ENCODE measurements around the gene CARF. TPM values are rescaled to one million over a fixed set of nuclear protein-coding genes. Genes with fewer than 3 reads are reported as not detected.
"Not testable (repeated sequence)": the region's sequence is repeated elsewhere in the genome, so short reads cannot be mapped to it uniquely, and the experiment has no call there.

The CARF gene
- total RNA-seq, 2 donors from 2014 or later: 10.5 to 25.6 TPM

DNA sequence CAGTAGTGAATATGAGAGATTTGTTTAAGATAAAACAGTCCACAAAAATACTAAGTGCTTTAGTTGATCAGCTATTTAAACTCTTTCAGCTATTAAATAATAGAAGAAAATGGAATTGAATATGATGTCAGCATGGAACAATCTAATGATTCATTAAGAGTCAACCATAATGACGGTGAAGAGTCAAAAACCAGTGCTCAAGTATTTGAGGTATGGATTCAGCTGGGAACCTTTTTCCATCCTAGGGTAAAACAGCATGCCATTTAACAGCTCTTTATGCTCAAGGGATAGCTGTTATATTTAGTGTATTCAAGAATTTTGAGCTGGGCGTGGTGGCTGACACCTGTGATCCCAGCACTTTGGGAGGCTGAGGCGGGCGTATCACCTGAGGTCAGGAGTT lies 29.7 kb downstream of the CARF start:
- no peaks in the 10 kb centered on the region for H3K27me3 ChIP-seq (replicated peaks; ENCODE audit: insufficient read depth)
- TF ChIP-seq CTCF (IDR thresholded peaks at IDR 0.05): no peak
- H3K4me3 ChIP-seq: no peak overlapping the region
- H3K4me1 ChIP-seq (ENCODE audit: control insufficient read depth in 1 of 2, low read depth in 2 of 2): no peaks in the 10 kb centered on the region
- no peaks in the 10 kb centered on the region for H3K9me3 ChIP-seq
- H3K27ac ChIP-seq: no peak overlapping the region
- ATAC-seq (ENCODE audit: insufficient number of reproducible peaks, low FRiP score, low read depth) (no peak), DNase-seq (ENCODE audit: low spot score) (no peak)
- H3K36me3 ChIP-seq: peaks cover 7% of the 10 kb centered on the region

GRCh38 chr2:202944408-202944807 lies 32.3 kb downstream of the CARF start:
- Histone ChIP-seq H3K36me3 (peaks cover 7% of the 10 kb centered on the region), H3K27me3 (replicated peaks; ENCODE audit: insufficient read depth) (no peaks in the 10 kb centered on the region), H3K4me3 (no peak overlapping the region), H3K27ac (no peak overlapping the region), H3K9me3 (no peaks in the 10 kb centered on the region), H3K4me1 (ENCODE audit: control insufficient read depth in 1 of 2, low read depth in 2 of 2) (no peaks in the 10 kb centered on the region)
- ATAC-seq (ENCODE audit: insufficient number of reproducible peaks, low FRiP score, low read depth): no peak
- TF ChIP-seq CTCF (IDR thresholded peaks at IDR 0.05): no peak
- no peak for DNase-seq (ENCODE audit: low spot score)

DNA sequence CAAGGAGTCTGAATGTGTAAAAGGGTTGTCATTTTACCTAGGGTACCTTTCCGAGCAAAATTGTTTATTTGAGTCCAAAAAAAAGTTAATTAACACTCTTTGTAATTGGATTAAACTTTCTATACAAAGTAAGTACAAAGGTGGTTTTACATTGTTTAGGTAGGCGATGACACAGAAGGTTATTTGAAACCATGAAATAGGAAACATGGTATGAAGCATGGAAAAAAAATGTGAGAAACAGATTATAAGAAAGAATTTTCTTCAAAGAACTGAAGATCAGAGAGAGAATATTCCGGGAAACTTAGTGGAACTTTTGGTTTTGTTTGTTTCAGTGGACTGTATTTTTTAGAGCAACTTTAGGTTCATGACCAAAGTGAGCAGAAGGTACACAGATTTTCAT lies 32.7 kb downstream of the CARF start:
- ATAC-seq (ENCODE audit: insufficient number of reproducible peaks, low FRiP score, low read depth): no peak
- H3K27me3 ChIP-seq (replicated peaks; ENCODE audit: insufficient read depth): no peaks in the 10 kb centered on the region
- H3K27ac ChIP-seq: no peak overlapping the region
- no peak for DNase-seq (ENCODE audit: low spot score)
- no peaks in the 10 kb centered on the region for H3K4me1 ChIP-seq (ENCODE audit: control insufficient read depth in 1 of 2, low read depth in 2 of 2)
- no peak for TF ChIP-seq CTCF (IDR thresholded peaks at IDR 0.05)
- no peaks in the 10 kb centered on the region for H3K9me3 ChIP-seq
- H3K36me3 ChIP-seq: peaks cover 7% of the 10 kb centered on the region
- no peak overlapping the region for H3K4me3 ChIP-seq

DNA sequence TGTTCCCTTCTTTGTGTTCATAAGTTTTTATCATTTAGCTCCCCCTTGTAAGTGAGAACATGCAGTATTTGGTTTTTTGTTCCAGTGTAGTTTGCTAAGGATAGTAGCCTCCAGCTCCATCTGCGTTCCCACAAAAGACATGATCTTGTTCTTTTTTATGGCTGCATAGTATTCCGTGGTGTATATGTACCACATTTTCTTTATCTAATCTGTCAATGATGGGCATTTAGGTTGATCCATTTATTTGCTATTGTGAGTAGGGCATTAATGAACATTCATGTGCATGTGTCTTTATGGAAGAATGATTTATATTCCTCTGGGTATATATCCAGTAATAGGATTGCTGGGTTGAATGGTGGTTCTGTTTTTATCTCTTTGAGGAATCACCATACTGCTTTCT lies 33.4 kb downstream of the CARF start:
- Histone ChIP-seq H3K36me3 (peaks cover 7% of the 10 kb centered on the region), H3K4me3 (no peak overlapping the region), H3K9me3 (no peaks in the 10 kb centered on the region), H3K27me3 (replicated peaks; ENCODE audit: insufficient read depth) (no peaks in the 10 kb centered on the region), H3K4me1 (ENCODE audit: control insufficient read depth in 1 of 2, low read depth in 2 of 2) (no peaks in the 10 kb centered on the region), H3K27ac (no peak overlapping the region)
- no peak for ATAC-seq (ENCODE audit: insufficient number of reproducible peaks, low FRiP score, low read depth)
- DNase-seq (ENCODE audit: low spot score): no peak
- no peak for TF ChIP-seq CTCF (IDR thresholded peaks at IDR 0.05)

DNA sequence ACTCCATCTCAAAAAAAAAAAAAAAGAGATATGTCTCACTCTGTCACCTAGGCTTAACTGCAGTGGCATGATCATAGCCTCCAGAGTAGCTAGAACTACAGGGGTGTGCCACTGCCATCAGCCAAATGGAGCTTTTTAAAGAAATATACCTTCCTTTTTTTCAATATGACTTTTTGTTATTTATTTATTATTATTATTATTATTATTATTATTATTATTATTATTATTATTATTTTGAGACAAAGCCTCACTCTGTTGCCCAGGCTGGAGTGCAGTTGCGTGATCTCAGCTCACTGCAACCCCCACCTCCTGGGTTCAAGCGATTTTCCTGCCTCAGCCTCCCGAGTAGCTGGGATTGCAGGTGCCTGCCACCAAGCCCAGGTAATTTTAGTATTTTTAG lies 37.3 kb downstream of the CARF start:
- not testable (repeated sequence) for H3K36me3 ChIP-seq; H3K4me3 ChIP-seq; H3K27ac ChIP-seq; H3K27me3 ChIP-seq (replicated peaks; ENCODE audit: insufficient read depth); H3K4me1 ChIP-seq (ENCODE audit: control insufficient read depth in 1 of 2, low read depth in 2 of 2); ATAC-seq (ENCODE audit: insufficient number of reproducible peaks, low FRiP score, low read depth); DNase-seq (ENCODE audit: low spot score); H3K9me3 ChIP-seq

DNA sequence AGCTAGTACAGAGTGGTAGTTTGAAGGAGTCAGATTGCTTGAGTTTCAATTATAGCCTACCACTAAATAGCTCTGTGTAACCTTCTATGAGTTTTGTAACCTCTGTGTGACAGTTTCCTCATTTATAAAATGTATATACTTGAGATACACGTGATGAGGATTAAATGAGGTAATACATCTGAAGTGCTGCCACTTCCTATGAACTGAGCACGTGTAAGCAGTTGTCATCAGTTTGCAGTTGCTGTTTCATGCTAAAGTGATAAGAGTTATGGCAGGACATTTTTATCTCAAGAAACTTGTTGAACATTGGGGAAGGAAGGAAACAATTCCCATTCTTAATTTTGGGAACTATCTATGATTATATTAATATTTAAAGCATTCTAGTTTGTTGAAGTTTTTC lies 38.5 kb downstream of the CARF start:
- H3K9me3 ChIP-seq: no peaks in the 10 kb centered on the region
- no peak overlapping the region for H3K4me3 ChIP-seq
- no peaks in the 10 kb centered on the region for H3K4me1 ChIP-seq (ENCODE audit: control insufficient read depth in 1 of 2, low read depth in 2 of 2)
- no peaks in the 10 kb centered on the region for H3K36me3 ChIP-seq
- no peaks in the 10 kb centered on the region for H3K27me3 ChIP-seq (replicated peaks; ENCODE audit: insufficient read depth)
- TF ChIP-seq CTCF (IDR thresholded peaks at IDR 0.05): no peak
- DNase-seq (ENCODE audit: low spot score): no peak
- no peak overlapping the region for H3K27ac ChIP-seq
- ATAC-seq (ENCODE audit: insufficient number of reproducible peaks, low FRiP score, low read depth): no peak
